K562 (cell line): ENCODE data around the gene TBC1D1. TPM values are rescaled to one million over a fixed set of nuclear protein-coding genes. Genes with fewer than 3 reads are reported as not detected.

Source experiments
- ATAC-seq: fragments of 200-7000 bp; cut with Tn5 transposase; 3 replicates; pipeline ENCODE4 v1.9.1; 2020; ENCODE audit warnings: moderate library complexity
- BruUV-seq: library from RNA; stranded (reverse); fragments of 400-500 nt; replicated peaks from 2 replicates; lab custom pipeline; 2021; lab: Mats Ljungman, UMichigan
- CTCF ChIA-PET: fragments of 300-600 bp; formaldehyde crosslinking; extraction: SDS; loops from one replicate; lab custom pipeline; 2021; ENCODE audit warnings: low intra/inter-chr PET ratio; lab: Yijun Ruan, JAX
- POLR2A ChIA-PET: fragments of 300-600, 350-650 bp; sonication (Branson Sonifier 250); formaldehyde crosslinking; extraction: SDS; loops from one replicate; lab custom pipeline; 2021; ENCODE audit warnings: antibody characterized with exemption, inconsistent platforms; lab: Yijun Ruan, JAX
- DNase-seq, 4 experiments: peaks; one replicate each; pipeline versions ENCODE4 v3.0.0 to v3.0.0-alpha.2; 2011 to 2018; ENCODE audit warnings: low spot score in 3 of 4, mixed read lengths in 3 of 4; ENCODE audit errors: extremely low read depth in 1 of 4
- FAIRE-seq: peaks from 2 replicates; lab custom pipeline; 2011; peaks lifted over from hg19 to GRCh38; lab: Jason Lieb, UNC
- H2AFZ ChIP-seq: 2 replicates; pipeline ENCODE4 v1.6.0; 2011; ENCODE audit warnings: low read depth, low read length, control low read depth, inconsistent platforms
- H3K27ac ChIP-seq: fragments of 200-600 bp; 3 replicates; pipeline ENCODE4 v1.8.0; 2011; ENCODE audit warnings: low read depth, mild to moderate bottlenecking, control low read depth, inconsistent platforms, low read length, moderate library complexity, mixed read lengths; ENCODE audit errors: extremely low read depth
- H3K27me3 ChIP-seq, 2 experiments: fragments of 300-600 bp in 1 of 2; 2 replicates in 1 of 2; 3 replicates in 1 of 2; pipeline versions ENCODE4 v1.6.0 to v1.8.0; 2011; ENCODE audit warnings: inconsistent platforms in 2 of 2, low read length in 2 of 2, mild to moderate bottlenecking in 1 of 2, mixed read lengths in 1 of 2, moderate library complexity in 1 of 2; ENCODE audit not compliant: control insufficient read depth in 2 of 2, insufficient read depth in 2 of 2
- H3K36me3 ChIP-seq: fragments of 300-600 bp; 3 replicates; pipeline ENCODE4 v1.8.0; 2011; ENCODE audit warnings: mild to moderate bottlenecking, low read length, inconsistent platforms; ENCODE audit not compliant: control insufficient read depth, insufficient read depth
- H3K4me1 ChIP-seq, 2 experiments: fragments of 200-600 bp in 1 of 2; replicated peaks in 1 of 2; 2 replicates in 1 of 2; 3 replicates in 1 of 2; pipeline versions ENCODE4 v1.5.1 to v1.8.0; 2011; ENCODE audit warnings: inconsistent platforms in 2 of 2, low read length in 2 of 2, mild to moderate bottlenecking in 1 of 2, mixed read lengths in 1 of 2, moderate library complexity in 1 of 2; ENCODE audit not compliant: control insufficient read depth in 2 of 2, insufficient read depth in 2 of 2
- H3K4me2 ChIP-seq: 2 replicates; pipeline ENCODE4 v1.6.1; 2011; ENCODE audit warnings: low read length, control low read depth, inconsistent platforms, mixed read lengths; ENCODE audit not compliant: insufficient read depth
- H3K4me3 ChIP-seq: fragments of 200-600 bp; sonication (generic), shearing (Covaris generic); 2 replicates; pipeline ENCODE4 v1.5.1; 2016; ENCODE audit warnings: control low read depth, inconsistent platforms
- H3K79me2 ChIP-seq: fragments of 200-600 bp; 3 replicates; pipeline ENCODE4 v1.8.0; 2011; ENCODE audit warnings: low read length, inconsistent platforms; ENCODE audit not compliant: control insufficient read depth, insufficient read depth
- H3K9ac ChIP-seq, 2 experiments: 2 replicates each; pipeline versions ENCODE4 v1.6.0 to v1.6.1; 2011; ENCODE audit warnings: low read depth in 2 of 2, low read length in 2 of 2, control low read depth in 1 of 2, inconsistent platforms in 1 of 2, mild to moderate bottlenecking in 1 of 2, mixed read lengths in 1 of 2; ENCODE audit not compliant: insufficient read depth in 1 of 2
- H3K9me1 ChIP-seq: one replicate; pipeline ENCODE4 v1.6.0; 2011; ENCODE audit warnings: inconsistent platforms, mild to moderate bottlenecking, low read length, moderate library complexity; ENCODE audit not compliant: control insufficient read depth, insufficient read depth
- H3K9me3 ChIP-seq: replicated peaks from 2 replicates; pipeline ENCODE4 v1.5.1; 2011; ENCODE audit warnings: low read depth, low read length, inconsistent platforms; ENCODE audit not compliant: control insufficient read depth, insufficient read depth
- H4K20me1 ChIP-seq: replicated peaks from 2 replicates; pipeline ENCODE4 v1.6.1; 2011; ENCODE audit warnings: low read length, inconsistent platforms, mixed read lengths; ENCODE audit not compliant: control insufficient read depth, insufficient read depth
- CC2D1A ChIP-seq: fragments of 450-650 bp; IDR thresholded peaks from 2 replicates; pipeline ENCODE4 v1.6.1; 2017; ENCODE audit warnings: mild to moderate bottlenecking
- CTCF ChIP-seq, 3 experiments: IDR thresholded peaks in 2 of 3; conservative IDR thresholded peaks in 1 of 3; 2 replicates each; pipeline ENCODE4 v1.5.1; 2011 to 2012; ENCODE audit warnings: low read length in 3 of 3, mild to moderate bottlenecking in 3 of 3, control low read depth in 2 of 3, improper control_type of control experiment in 1 of 3, inconsistent platforms in 1 of 3, low read depth in 1 of 3, mixed read lengths in 1 of 3, moderate library complexity in 1 of 3; ENCODE audit not compliant: insufficient read depth in 2 of 3
- E2F5 ChIP-seq: sonication (generic); formaldehyde crosslinking; IDR thresholded peaks from 2 replicates; pipeline ENCODE4 v1.8.0; 2022; ENCODE audit warnings: mild to moderate bottlenecking, missing genetic modification reagents
- ILF3 ChIP-seq: fragments of 450-650 bp; IDR thresholded peaks from 2 replicates; pipeline ENCODE4 v1.6.1; 2018; ENCODE audit warnings: antibody characterized with exemption, mild to moderate bottlenecking, moderate library complexity, borderline replicate concordance
- JUN ChIP-seq, 2 experiments: sonication (generic) in 1 of 2; formaldehyde crosslinking in 1 of 2; IDR thresholded peaks; 2 replicates each; pipeline versions ENCODE4 v1.6.1 to v1.8.0; 2012 to 2022; ENCODE audit warnings: borderline replicate concordance in 2 of 2, mild to moderate bottlenecking in 2 of 2, improper control_type of control experiment in 1 of 2, low read depth in 1 of 2, low read length in 1 of 2, missing genetic modification reagents in 1 of 2
- KLF16 ChIP-seq: IDR thresholded peaks from 2 replicates; pipeline ENCODE4 v1.6.1; 2016; ENCODE audit warnings: antibody characterized with exemption
- MAZ ChIP-seq, 2 experiments: fragments of 450-650 bp in 1 of 2; sonication (generic) in 1 of 2; formaldehyde crosslinking; IDR thresholded peaks in 1 of 2; conservative IDR thresholded peaks in 1 of 2; 2 replicates each; pipeline versions ENCODE4 v1.4.0 to v1.5.0; 2020; ENCODE audit warnings: mild to moderate bottlenecking in 1 of 2, missing genetic modification reagents in 1 of 2
- NCOA4 ChIP-seq: fragments of 450-650 bp; IDR thresholded peaks from 2 replicates; pipeline ENCODE4 v1.6.1; 2018; ENCODE audit warnings: mild to moderate bottlenecking; ENCODE audit not compliant: partially characterized antibody
- SLC30A9 ChIP-seq: fragments of 250-450 bp; sonication (Bioruptor Pico); IDR thresholded peaks from 2 replicates; pipeline ENCODE4 v1.8.0; 2022; ENCODE audit warnings: mild to moderate bottlenecking, moderate library complexity
- STAT5B ChIP-seq: fragments of 250-450 bp; sonication (Bioruptor Pico); IDR thresholded peaks from 2 replicates; pipeline ENCODE4 v1.8.0; 2021; ENCODE audit warnings: mild to moderate bottlenecking, inconsistent platforms
- TAF9B ChIP-seq: fragments of 450-650 bp; IDR thresholded peaks from 2 replicates; pipeline ENCODE4 v1.6.1; 2018; ENCODE audit warnings: mild to moderate bottlenecking; ENCODE audit not compliant: partially characterized antibody
- WGBS: fragments of 100-300 bp; shearing (Covaris generic); methylation state at CpG from one replicate; pipeline ENCODE4 v1.1.6; 2016; ENCODE audit warnings: low coverage, mixed read lengths; ENCODE audit not compliant: insufficient coverage; ENCODE audit errors: missing lambda C conversion rate; 5-methylcytosine and 5-hydroxymethylcytosine counted together
- in situ Hi-C: fragments of 300-500 bp; cut with MboI; formaldehyde crosslinking; loops from 4 replicates; pipeline ENCODE4 v1.15.0; 2018; ENCODE audit warnings: inconsistent platforms, mixed read lengths
- intact Hi-C: fragments of 100-400 bp; cut with micrococcal nuclease; formaldehyde crosslinking; loops from 2 replicates; pipeline ENCODE4 v1.14.2; 2022
- polyA plus RNA-seq, 8 experiments: library from polyadenylated mRNA; depleted of rRNA in 4 of 8; stranded (reverse) in 5 of 8; unstranded in 3 of 8; fragments of >200 nt; fragmentation: Nextera tagmentation in 2 of 8; fragmentation: Illumina TruSeq in 1 of 8; extraction: Ambion mirVana in 2 of 8; extraction: Trizol in 1 of 8; gene quantifications; 2 replicates each; pipeline versions ENCODE4 v1.2.1 to v1.2.3, GENCODE V29; 2011 to 2014; ENCODE audit warnings: inconsistent platforms in 1 of 8, missing spikeins in 1 of 8
- total RNA-seq, 7 experiments: library from RNA; depleted of rRNA in 6 of 7; stranded (reverse); fragments of >200 nt in 6 of 7; fragmentation: Illumina TruSeq in 2 of 7; extraction: Trizol in 2 of 7; gene quantifications; 2 replicates each; pipeline versions ENCODE4 v1.2.1 to v1.2.3, GENCODE V29; 2011 to 2021; ENCODE audit warnings: low replicate concordance in 1 of 7
- TF ChIP-seq, protein P1 (sequence below): sonication (generic); formaldehyde crosslinking; IDR thresholded peaks from 2 replicates; pipeline ENCODE4 v1.8.0; 2022; ENCODE audit warnings: missing genetic modification reagents, mild to moderate bottlenecking, moderate library complexity, borderline replicate concordance
- TF ChIP-seq, protein P2 (sequence below): fragments of 250-450 bp; sonication (Bioruptor Pico); IDR thresholded peaks from 2 replicates; pipeline ENCODE4 v1.4.0; 2020; ENCODE audit warnings: mild to moderate bottlenecking, moderate library complexity

TBC1D1 gene
- total and polyA plus RNA-seq, 9 of the 15 experiments (the other 6 are each of a cell fraction or from before 2014, with no cell fraction given) = 0.59 to 14.2 (median 8.8) TPM

DNA sequence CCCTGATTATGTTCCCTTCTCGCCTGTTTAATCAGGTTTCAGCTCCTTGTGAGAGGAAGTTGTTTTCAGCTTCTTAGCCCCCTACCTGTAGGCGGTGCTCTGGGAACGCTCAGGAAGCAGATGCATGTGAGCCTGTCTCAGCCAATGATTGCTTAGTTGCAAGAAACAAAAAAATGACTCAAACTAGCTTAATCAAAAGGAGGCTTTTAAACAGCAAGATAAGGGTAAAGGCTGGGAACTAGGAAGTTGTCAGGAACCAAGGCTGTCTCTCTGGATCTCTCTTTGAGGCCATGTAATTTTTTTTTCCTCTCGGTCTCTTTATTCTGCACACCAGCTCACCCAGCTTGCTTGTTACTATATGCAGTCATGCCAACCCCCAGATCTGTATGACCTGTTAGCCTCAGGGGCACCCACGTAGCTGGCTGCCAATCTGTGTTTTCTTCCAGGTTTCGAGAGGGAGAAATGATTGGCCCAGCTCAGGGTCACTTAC, 178.4 kb downstream of the TBC1D1 start:
- H3K36me3 ChIP-seq = no peaks in the 10 kb centered on the region
- H3K9ac ChIP-seq = no peak overlapping the region
- H3K4me3 ChIP-seq = no peak overlapping the region
- in situ Hi-C loops (loop anchor here (25.0 kb wide), 1 partner anchor 1068 kb away; no protein-coding TSS in a partner anchor), intact Hi-C loops (loop anchor here (1.0 to 10.0 kb wide), 7 partner anchors 107 to 1065 kb away; no protein-coding TSS in a partner anchor)
- DNase-seq (peak; percentile 41 to 78 (median 56)), ATAC-seq (peak; percentile 96), FAIRE-seq (peak; percentile 96)
- peaks cover 7 to 10% of the 10 kb centered on the region in 2 experiments; a peak in 3 of 5 replicates for H3K4me1 ChIP-seq
- H3K27ac ChIP-seq = no peak overlapping the region
- no peaks in the 10 kb centered on the region for H3K9me3 ChIP-seq
- no peaks in the 10 kb centered on the region for H3K79me2 ChIP-seq
- peak overlapping the region; percentile 64 for H2AFZ ChIP-seq
- no peaks in the 10 kb centered on the region for H4K20me1 ChIP-seq
- no peak overlapping the region; the same call in 1 of the 2 replicates for H3K4me2 ChIP-seq
- no peaks in the 10 kb centered on the region for H3K27me3 ChIP-seq
- 19% methylated on average over 6 of the region's 6 CpGs for WGBS
- POLR2A ChIA-PET = interaction anchor here (0.6 to 1.6 kb wide), 7 partner anchors 9 to 1568 kb away, joined by 3 to 5 read pairs (median 3); no protein-coding TSS in a partner anchor
- no TSS peak for BruUV-seq
- no peaks in the 10 kb centered on the region for H3K9me1 ChIP-seq
- CTCF ChIA-PET = interaction anchor here (1.3 to 2.2 kb wide), 2 partner anchors 110 to 662 kb away, joined by 9 to 10 read pairs; no protein-coding TSS in a partner anchor
- TF ChIP-seq TAF9B = no peak
- peak; percentile 69 to 94 (median 89) for TF ChIP-seq CTCF (IDR thresholded peaks at IDR 0.05 in 2 of 3, conservative IDR thresholded peaks at IDR 0.05 in 1 of 3; ENCODE audit: insufficient read depth in 2 of 3, low read depth in 1 of 3, low read length in 3 of 3)
- no peak for TF ChIP-seq NCOA4
- peak in 1 of 2 experiments; percentile 38; a peak in 1 of 4 replicates for TF ChIP-seq MAZ (CRISPR knock-in tag; conservative IDR thresholded peaks at IDR 0.05 in 1 of 2, IDR thresholded peaks at IDR 0.05 in 1 of 2)
- no peak for TF ChIP-seq ILF3
- peak; percentile 26; the same call in 1 of the 2 replicates for TF ChIP-seq CC2D1A
- TF ChIP-seq STAT5B (CRISPR knock-in tag) = no peak
- TF ChIP-seq, protein P1, sequence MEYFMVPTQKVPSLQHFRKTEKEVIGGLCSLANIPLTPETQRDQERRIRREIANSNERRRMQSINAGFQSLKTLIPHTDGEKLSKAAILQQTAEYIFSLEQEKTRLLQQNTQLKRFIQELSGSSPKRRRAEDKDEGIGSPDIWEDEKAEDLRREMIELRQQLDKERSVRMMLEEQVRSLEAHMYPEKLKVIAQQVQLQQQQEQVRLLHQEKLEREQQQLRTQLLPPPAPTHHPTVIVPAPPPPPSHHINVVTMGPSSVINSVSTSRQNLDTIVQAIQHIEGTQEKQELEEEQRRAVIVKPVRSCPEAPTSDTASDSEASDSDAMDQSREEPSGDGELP = 0 out of 2 replicates have a peak, but pooled peaks have one; percentile 20
- TF ChIP-seq, protein P2, sequence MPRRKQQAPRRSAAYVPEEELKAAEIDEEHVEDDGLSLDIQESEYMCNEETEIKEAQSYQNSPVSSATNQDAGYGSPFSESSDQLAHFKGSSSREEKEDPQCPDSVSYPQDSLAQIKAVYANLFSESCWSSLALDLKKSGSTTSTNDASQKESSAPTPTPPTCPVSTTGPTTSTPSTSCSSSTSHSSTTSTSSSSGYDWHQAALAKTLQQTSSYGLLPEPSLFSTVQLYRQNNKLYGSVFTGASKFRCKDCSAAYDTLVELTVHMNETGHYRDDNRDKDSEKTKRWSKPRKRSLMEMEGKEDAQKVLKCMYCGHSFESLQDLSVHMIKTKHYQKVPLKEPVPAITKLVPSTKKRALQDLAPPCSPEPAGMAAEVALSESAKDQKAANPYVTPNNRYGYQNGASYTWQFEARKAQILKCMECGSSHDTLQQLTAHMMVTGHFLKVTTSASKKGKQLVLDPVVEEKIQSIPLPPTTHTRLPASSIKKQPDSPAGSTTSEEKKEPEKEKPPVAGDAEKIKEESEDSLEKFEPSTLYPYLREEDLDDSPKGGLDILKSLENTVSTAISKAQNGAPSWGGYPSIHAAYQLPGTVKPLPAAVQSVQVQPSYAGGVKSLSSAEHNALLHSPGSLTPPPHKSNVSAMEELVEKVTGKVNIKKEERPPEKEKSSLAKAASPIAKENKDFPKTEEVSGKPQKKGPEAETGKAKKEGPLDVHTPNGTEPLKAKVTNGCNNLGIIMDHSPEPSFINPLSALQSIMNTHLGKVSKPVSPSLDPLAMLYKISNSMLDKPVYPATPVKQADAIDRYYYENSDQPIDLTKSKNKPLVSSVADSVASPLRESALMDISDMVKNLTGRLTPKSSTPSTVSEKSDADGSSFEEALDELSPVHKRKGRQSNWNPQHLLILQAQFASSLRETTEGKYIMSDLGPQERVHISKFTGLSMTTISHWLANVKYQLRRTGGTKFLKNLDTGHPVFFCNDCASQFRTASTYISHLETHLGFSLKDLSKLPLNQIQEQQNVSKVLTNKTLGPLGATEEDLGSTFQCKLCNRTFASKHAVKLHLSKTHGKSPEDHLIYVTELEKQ = no peak
- peak; percentile 50; the same call in 1 of the 2 replicates for TF ChIP-seq KLF16
- TF ChIP-seq JUN (IDR thresholded peaks at IDR 0.05; ENCODE audit: borderline replicate concordance, low read depth, low read length) = no peak
- no peak for TF ChIP-seq JUN (CRISPR knock-in tag; IDR thresholded peaks at IDR 0.05; ENCODE audit: borderline replicate concordance)
- TF ChIP-seq E2F5 = no peak
- no peak for TF ChIP-seq SLC30A9 (CRISPR knock-in tag)
